B cell (primary cell): ENCODE data around the gene TENM3. TPM values are rescaled to one million over a fixed set of nuclear protein-coding genes. Genes with fewer than 3 reads are reported as not detected.

Experiments
- ATAC-seq: fragments of 200-7000 bp; cut with Tn5 transposase; one replicate; pipeline ENCODE4 v1.10.0; 2021; ENCODE audit warnings: low read depth, mild to moderate bottlenecking, moderate number of reproducible peaks, moderate library complexity
- CTCF ChIA-PET: fragments of 350-600 bp; sonication (Branson Sonifier 250); formaldehyde crosslinking; loops from one replicate; lab custom pipeline; 2021; ENCODE audit warnings: antibody characterized with exemption, inconsistent platforms; lab: Charles Lee
- POLR2A ChIA-PET: fragments of 350-600 bp; sonication (Branson Sonifier 250); formaldehyde crosslinking; loops from one replicate; lab custom pipeline; 2021; ENCODE audit warnings: antibody characterized with exemption; lab: Charles Lee
- DNase-seq: peaks from one replicate; pipeline ENCODE4 v3.0.0; 2013
- H2AFZ ChIP-seq: 2 replicates; pipeline ENCODE4 v1.6.1; 2012; ENCODE audit warnings: mild to moderate bottlenecking, low read depth, low read length; ENCODE audit not compliant: insufficient read depth, poor library complexity, severe bottlenecking
- H3K27ac ChIP-seq, 2 donors: 1 replicate in 1 of 2; 2 replicates in 1 of 2; pipeline ENCODE4 v1.5.1; 2012 to 2013; ENCODE audit warnings: low read length in 2 of 2, mild to moderate bottlenecking in 2 of 2, moderate library complexity in 1 of 2
- H3K27me3 ChIP-seq, 4 experiments: fragments of 200-600 bp in 1 of 4; sonication (generic) in 1 of 4; replicated peaks in 1 of 4; 1 replicate in 2 of 4; 2 replicates in 2 of 4; pipeline versions ENCODE4 v1.6.1 to v1.7.0; 2013 to 2016; ENCODE audit warnings: low read length in 3 of 4, mild to moderate bottlenecking in 2 of 4, mixed read lengths in 1 of 4, moderate library complexity in 1 of 4; ENCODE audit not compliant: insufficient read depth in 4 of 4, control insufficient read depth in 3 of 4; ENCODE audit errors: control extremely low read depth in 1 of 4
- H3K36me3 ChIP-seq, 2 experiments: replicated peaks in 1 of 2; 1 replicate in 1 of 2; 2 replicates in 1 of 2; pipeline versions ENCODE4 v1.6.1 to v1.7.1; 2013; ENCODE audit warnings: low read length in 1 of 2; ENCODE audit not compliant: insufficient read depth in 2 of 2, control insufficient read depth in 1 of 2; ENCODE audit errors: control extremely low read depth in 1 of 2, extremely low read depth in 1 of 2
- H3K4me1 ChIP-seq, 2 donors: fragments of 200-600 bp in 1 of 2; sonication (generic) in 1 of 2; 1 replicate in 1 of 2; 2 replicates in 1 of 2; pipeline versions ENCODE4 v1.5.1 to v1.6.1; 2013 to 2017; ENCODE audit warnings: low read length in 2 of 2; ENCODE audit not compliant: control insufficient read depth in 2 of 2, insufficient read depth in 2 of 2
- H3K4me2 ChIP-seq: replicated peaks from 2 replicates; pipeline ENCODE3; 2012; ENCODE audit warnings: mild to moderate bottlenecking, low read depth, low read length; ENCODE audit not compliant: poor library complexity, severe bottlenecking
- H3K4me3 ChIP-seq, 5 experiments: fragments of 200-600 bp in 1 of 5; sonication (generic) in 1 of 5; 1 replicate in 3 of 5; 2 replicates in 2 of 5; pipeline versions ENCODE4 v1.5.1 to v1.7.0; 2011 to 2016; ENCODE audit warnings: low read length in 4 of 5, mild to moderate bottlenecking in 4 of 5, low read depth in 2 of 5, control low read depth in 1 of 5, moderate library complexity in 1 of 5; ENCODE audit not compliant: insufficient read depth in 1 of 5; ENCODE audit errors: control extremely low read depth in 1 of 5, extremely low read depth in 1 of 5
- H3K79me2 ChIP-seq: fragments of 200-600 bp; sonication (generic); one replicate; pipeline ENCODE4 v1.6.0; 2016; ENCODE audit warnings: low read length; ENCODE audit not compliant: control insufficient read depth, insufficient read depth
- H3K9ac ChIP-seq: fragments of 200-600 bp; sonication (generic); 2 replicates; pipeline ENCODE4 v1.6.1; 2017; ENCODE audit warnings: mild to moderate bottlenecking, low read length, moderate library complexity
- H3K9me3 ChIP-seq, 3 donors: one replicate each; pipeline versions ENCODE4 v1.6.1 to v1.7.1; 2013; ENCODE audit warnings: low read length in 2 of 3; ENCODE audit not compliant: control insufficient read depth in 2 of 3, insufficient read depth in 1 of 3; ENCODE audit errors: control extremely low read depth in 1 of 3
- H4K20me1 ChIP-seq: 2 replicates; pipeline ENCODE4 v1.6.0; 2012; ENCODE audit warnings: mild to moderate bottlenecking, low read length; ENCODE audit not compliant: insufficient read depth, control insufficient read depth, poor library complexity, severe bottlenecking
- H3K27ac Mint-ChIP-seq: one replicate; pipeline ENCODE4 v1.8.0; 2021; ENCODE audit warnings: mixed read lengths
- H3K27me3 Mint-ChIP-seq: one replicate; pipeline ENCODE4 v1.8.0; 2021; ENCODE audit warnings: mixed read lengths
- H3K4me1 Mint-ChIP-seq: one replicate; pipeline ENCODE4 v1.8.0; 2021; ENCODE audit warnings: mixed read lengths
- H3K4me3 Mint-ChIP-seq: one replicate; pipeline ENCODE4 v1.8.0; 2021; ENCODE audit warnings: mixed read lengths
- H3K9me3 Mint-ChIP-seq: one replicate; pipeline ENCODE4 v1.8.0; 2022; ENCODE audit warnings: mixed read lengths; ENCODE audit not compliant: insufficient read depth
- CTCF ChIP-seq: fragments of 200-600 bp; IDR thresholded peaks from one replicate; pipeline ENCODE4 v1.8.0; 2022; ENCODE audit warnings: antibody characterized with exemption, mild to moderate bottlenecking
- EZH2 ChIP-seq: IDR thresholded peaks from 2 replicates; pipeline ENCODE4 v1.6.1; 2012; ENCODE audit warnings: borderline replicate concordance, low read depth, mild to moderate bottlenecking, moderate library complexity, low read length; ENCODE audit not compliant: insufficient read depth, poor library complexity, severe bottlenecking
- WGBS: methylation state at CpG from one replicate; pipeline ENCODE4 v1.1.5; 2013; ENCODE audit warnings: missing lambda C conversion rate; ENCODE audit not compliant: insufficient coverage; 5-methylcytosine and 5-hydroxymethylcytosine counted together
- intact Hi-C: fragments of 100-400 bp; cut with micrococcal nuclease; formaldehyde crosslinking; loops from one replicate; pipeline ENCODE4 v1.10.0; 2022
- polyA plus RNA-seq: library from polyadenylated mRNA; depleted of rRNA; stranded (reverse); fragments of >200 nt; gene quantifications from 2 replicates; pipeline ENCODE4 v1.2.3, GENCODE V29; 2012
- total RNA-seq, 2 donors: library from RNA; stranded (reverse); fragments of 120-200 nt in 1 of 2; gene quantifications; 1 replicate in 1 of 2; 2 replicates in 1 of 2; pipeline versions ENCODE4 v1.2.3 to v1.2.4, GENCODE V29; 2013 to 2022

Gene TENM3
- total and polyA plus RNA-seq, 2 donors (not counting 1 experiment from before 2014, with no cell fraction given), result not detected

GRCh38 chr4:182704948-182705347 lies 461.7 kb downstream of the TENM3 start:
- ATAC-seq (no peak), DNase-seq (no peak)
- WGBS, result 90% methylated on average over 1 of the region's 4 CpGs
- no peaks in the 10 kb centered on the region for H3K9me3 Mint-ChIP-seq
- TF ChIP-seq CTCF, result no peak
- TF ChIP-seq EZH2, result no peak
- no peak overlapping the region for H3K9ac ChIP-seq
- H3K4me1 ChIP-seq, result no peaks in the 10 kb centered on the region
- no peak overlapping the region for H3K4me2 ChIP-seq
- H3K9me3 ChIP-seq, result no peaks in the 10 kb centered on the region
- no peaks in the 10 kb centered on the region for H3K4me1 Mint-ChIP-seq
- no peaks in the 10 kb centered on the region for H3K27me3 Mint-ChIP-seq
- H3K36me3 ChIP-seq, result no peaks in the 10 kb centered on the region
- H3K4me3 ChIP-seq, result no peak overlapping the region
- H3K27ac ChIP-seq, result no peak overlapping the region
- ChIA-PET POLR2A (no interaction called here), CTCF (no interaction called here)
- H3K27me3 ChIP-seq, result no peaks in the 10 kb centered on the region
- H3K4me3 Mint-ChIP-seq, result no peak overlapping the region
- no peak overlapping the region for H3K27ac Mint-ChIP-seq
- H4K20me1 ChIP-seq, result no peaks in the 10 kb centered on the region
- no peak overlapping the region for H2AFZ ChIP-seq
- no peaks in the 10 kb centered on the region for H3K79me2 ChIP-seq
- intact Hi-C loops, result no loop called here

- ATAC-seq (no peak), DNase-seq (no peak)
- TF ChIP-seq EZH2 (no peak), CTCF (no peak)
- Mint-ChIP-seq H3K27me3 (no peaks in the 10 kb centered on the region), H3K4me1 (no peaks in the 10 kb centered on the region), H3K4me3 (no peak overlapping the region), H3K27ac (no peak overlapping the region), H3K9me3 (no peaks in the 10 kb centered on the region)
- Histone ChIP-seq H2AFZ (no peak overlapping the region), H3K79me2 (no peaks in the 10 kb centered on the region), H3K27me3 (no peaks in the 10 kb centered on the region), H3K9me3 (no peaks in the 10 kb centered on the region), H3K36me3 (no peaks in the 10 kb centered on the region), H3K4me2 (no peak overlapping the region), H3K9ac (no peak overlapping the region), H3K27ac (no peak overlapping the region), H3K4me3 (no peak overlapping the region), H4K20me1 (no peaks in the 10 kb centered on the region), H3K4me1 (no peaks in the 10 kb centered on the region)
- 100% methylated on average over 3 of the region's 11 CpGs for WGBS
- ChIA-PET CTCF (no interaction called here), POLR2A (no interaction called here)
- intact Hi-C loops, result no loop called here
Observed at GRCh38 chr4:182705389-182705788, 462.2 kb downstream of the TENM3 start.
